ENCODE results near the gene AGBL4.
A peak's percentile ranks its signal among the peaks of the same experiment; 100 is the strongest.

Gene AGBL4

GRCh38 chr1:48939828-48940227, 1083.9 kb downstream of the AGBL4 start:
- DNase-seq = no peak

- DNase-seq = no peak
These were observed 1084.7 kb downstream of the AGBL4 start for GRCh38 chr1:48939042-48939441.

DNA sequence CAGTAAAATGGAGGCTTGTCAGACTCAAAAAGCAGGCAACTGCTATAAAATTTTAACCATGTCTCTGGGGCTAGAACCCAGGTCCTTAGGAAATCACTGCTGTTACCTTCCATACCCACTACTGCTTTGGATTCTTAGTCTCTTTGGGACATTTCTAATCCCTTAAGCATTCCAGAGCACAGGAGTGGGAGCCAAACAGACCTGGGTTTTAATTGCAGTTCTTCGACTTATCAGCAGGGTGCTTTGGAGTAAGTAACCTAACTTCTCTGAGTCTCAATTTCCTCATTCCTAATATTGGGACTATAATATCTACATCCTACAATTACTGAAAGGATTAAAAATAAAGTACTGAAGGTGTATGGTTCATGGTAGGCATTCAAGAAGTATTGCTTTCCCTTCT, 1086.0 kb downstream of the AGBL4 start:
- no peak for DNase-seq

DNA sequence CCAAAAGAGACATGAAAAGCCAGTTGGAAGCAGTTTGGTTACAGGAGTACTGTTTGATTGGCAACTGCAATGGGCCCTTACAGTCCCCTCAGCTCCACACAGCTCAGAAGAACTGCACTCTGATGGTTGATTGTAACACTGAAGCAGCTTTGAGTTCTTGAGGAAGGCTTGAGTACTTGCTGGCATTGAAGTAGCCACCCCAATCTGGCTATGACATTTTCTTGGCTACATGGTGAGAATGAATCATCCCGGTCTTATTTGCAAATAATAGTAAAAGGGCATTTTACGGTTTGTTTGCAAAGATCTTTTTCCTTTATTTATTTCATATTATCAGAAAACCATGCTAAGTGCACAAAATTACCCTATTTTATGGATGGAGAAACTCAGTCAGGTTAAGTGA, 1087.3 kb downstream of the AGBL4 start:
- DNase-seq = no peak

DNA sequence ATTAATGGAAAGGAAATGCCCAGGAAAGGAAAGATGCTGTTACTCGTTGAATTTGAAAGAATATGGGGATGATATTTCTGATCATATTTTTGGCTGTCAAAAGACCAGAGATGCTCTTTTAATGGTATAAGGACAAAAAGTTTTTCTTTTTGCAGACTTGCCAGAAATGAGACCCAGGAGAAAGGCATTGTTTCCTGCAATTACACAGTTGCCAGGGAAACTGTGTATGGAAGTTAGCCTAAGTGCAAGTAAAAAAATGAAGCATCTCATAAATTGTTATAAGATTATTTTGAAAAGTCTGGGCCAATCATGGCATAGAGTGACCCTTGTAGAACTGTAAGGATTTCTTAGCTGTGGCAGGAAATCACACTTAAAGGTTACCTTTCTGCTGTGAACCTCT, 1091.4 kb downstream of the AGBL4 start:
- no peak for DNase-seq

DNA sequence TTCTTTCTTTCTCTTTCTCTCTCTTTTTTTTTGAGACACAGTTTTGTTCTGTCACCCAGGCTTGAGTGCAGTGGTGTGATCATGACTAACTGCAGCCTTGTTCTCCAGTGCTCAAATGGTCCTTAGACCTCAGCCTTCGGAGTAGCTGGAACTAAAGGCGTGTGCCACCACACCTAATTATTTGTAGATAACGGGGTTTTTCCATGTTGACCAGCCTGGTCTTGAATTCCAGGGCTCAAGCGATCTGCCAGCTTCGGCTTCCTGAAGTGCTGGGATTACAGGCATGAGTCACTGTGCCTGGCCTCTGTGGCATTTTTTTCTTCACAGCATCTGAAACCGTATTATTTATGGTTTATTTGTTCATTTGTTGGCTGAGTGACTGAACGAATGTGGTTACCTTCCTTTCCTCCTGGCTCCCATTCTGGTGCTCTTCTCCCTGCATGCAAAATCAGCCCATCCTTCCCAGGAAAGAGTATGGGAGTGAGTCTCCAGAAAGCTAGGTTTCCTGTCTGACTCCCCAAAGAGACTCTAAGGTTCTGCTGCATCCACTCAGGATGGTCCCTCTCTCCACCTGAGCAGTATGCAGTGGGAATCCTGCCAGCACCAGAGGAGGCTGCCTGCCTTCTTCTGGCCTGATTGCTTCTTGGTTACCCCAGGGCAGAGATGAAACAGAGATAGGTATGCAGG, 1092.1 kb downstream of the AGBL4 start:
- no peak for DNase-seq

- DNase-seq = no peak
These were observed 1093.7 kb downstream of the AGBL4 start for GRCh38 chr1:48930011-48930410.

- no peak for DNase-seq
These were observed 1099.7 kb downstream of the AGBL4 start for GRCh38 chr1:48924099-48924498.

DNA sequence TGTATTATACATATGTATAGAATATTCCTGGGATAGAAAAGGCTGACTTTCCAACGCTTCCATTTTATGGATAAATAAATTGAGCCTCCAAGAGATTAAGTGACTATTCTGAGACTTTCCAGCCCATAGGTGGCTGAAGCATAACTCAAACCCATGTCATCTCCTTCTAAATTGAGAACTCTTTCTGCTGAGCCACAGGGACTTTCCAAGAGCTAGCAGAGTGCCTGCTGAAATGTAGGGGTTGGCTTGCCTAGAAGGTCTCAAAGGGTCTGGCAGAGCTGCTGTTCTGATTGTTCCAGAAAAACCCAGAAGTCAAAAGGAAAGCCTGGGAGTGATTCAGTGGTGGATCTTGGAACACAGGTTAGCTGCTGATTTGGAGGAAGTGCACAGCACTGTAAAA, 1100.6 kb downstream of the AGBL4 start:
- DNase-seq = no peak

DNA sequence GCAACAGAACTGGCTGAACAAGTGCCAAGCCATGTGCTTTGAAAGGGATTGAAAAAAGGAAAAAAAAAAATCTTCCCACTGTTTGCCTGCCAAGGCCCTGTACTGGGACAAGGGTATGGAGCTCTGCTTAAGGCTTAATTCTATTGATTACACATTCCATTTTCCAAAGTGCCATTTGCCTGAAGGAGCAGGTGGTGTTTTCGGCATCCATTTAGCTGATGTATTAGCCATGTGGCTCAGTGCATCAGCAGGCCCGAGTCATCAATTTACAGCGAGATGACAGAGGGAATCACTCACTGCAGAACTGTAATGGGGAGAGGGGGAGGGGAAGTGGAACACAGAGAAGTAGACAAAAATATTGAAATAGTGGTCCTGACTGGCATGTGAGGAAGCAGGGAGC, 1102.9 kb downstream of the AGBL4 start:
- DNase-seq = no peak

- no peak for DNase-seq
These were observed 1105.7 kb downstream of the AGBL4 start for GRCh38 chr1:48917901-48918603.

DNA sequence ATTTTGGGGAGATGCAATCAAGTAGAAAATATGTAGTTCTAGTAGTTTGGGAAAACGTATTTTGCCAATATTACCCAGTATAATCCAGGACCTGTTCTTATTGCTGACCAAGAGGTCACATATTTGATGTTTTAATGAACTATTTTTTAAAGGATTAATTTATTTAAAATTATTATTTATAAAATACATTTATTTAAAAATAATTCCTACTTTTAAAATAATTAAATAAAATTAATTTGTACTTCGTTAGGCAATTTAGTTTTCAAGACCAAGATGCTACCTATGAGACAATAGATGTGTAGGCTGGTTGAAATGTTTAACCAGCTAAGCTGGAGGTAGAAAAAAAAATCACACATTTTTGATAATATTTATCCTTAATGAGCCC, 1106.7 kb downstream of the AGBL4 start:
- DNase-seq = no peak

DNA sequence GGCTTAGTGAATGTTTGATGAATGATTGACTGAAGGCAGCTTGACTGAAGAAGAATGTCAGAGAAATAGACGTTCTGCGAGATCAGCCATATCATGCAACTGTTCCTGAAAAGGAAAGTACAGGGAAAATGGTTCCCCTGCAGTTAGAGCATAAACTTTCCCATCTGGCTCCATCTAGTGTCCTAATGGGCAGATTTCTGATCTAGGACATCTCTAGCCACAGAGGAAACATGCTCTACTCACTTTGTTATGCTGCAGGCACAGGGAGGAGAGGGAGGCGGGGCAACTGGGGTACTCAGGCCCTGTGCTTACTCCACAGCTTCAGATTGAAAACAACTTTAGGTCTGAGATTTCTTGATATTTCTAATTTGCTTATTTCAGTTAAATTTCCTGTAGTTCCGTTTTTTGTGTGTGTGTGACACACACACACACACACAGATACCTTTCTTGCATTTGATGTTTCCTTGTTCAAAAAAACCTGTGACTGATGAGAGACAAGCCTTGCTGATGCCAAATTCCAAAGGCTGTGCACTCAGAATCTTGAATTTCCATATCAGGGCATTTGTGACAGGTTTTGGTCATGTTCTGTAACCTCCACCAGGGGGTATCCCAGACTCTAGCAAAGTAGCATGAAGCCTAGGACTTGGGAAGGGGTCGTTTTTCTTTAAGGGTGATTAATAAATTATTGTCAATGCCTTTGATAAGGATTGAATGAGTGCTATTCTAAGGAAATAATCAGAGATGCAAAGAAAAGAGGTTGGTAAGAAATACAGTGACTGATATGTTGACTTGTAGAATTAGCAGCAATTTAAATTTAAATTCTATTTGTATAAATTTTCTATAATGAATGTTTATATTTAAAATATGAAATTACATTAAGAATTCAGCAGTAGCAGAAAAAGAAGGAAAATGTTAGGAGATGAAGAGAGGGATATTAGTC, 1107.4 kb downstream of the AGBL4 start:
- peak; percentile 27 to 42 for DNase-seq

GRCh38 chr1:48908606-48909005, 1115.1 kb downstream of the AGBL4 start:
- DNase-seq = no peak

DNA sequence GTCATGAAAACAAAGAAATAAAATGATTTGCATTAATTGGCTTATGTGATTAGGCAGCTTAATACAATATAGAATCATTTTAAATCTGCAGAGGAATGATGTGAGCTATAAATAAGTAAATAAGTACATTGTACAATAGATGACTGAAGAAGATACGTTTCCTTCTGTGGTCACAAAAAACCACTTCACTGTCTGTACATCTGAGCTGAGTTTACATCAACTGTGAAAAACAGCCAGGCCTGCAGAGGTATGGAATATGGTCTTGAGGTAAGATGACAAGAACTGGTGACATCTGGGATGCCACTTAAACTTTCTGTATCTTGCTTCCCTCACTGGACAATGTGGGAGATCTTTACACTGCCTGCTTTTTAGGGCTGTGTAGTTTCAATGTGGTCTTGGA, 1117.0 kb downstream of the AGBL4 start:
- DNase-seq = no peak

DNA sequence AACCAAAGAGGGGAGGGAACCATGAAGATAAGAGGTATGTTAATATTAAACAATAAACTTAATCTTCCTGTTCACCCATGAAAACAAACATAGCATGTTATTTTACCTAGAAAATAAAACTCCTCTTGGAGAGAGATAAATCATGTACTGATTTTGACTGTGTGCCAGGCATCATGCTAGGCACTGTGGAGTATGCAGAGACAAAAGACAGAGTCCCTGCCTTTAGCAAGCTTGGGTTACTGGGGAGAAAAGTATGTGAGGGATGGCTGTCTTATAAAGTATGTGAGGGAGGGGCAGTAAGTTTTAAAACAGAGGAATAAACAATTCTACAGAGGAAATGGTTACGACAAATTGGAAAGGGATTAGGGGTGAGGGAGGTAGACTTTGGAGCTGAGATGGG, 1117.6 kb downstream of the AGBL4 start:
- no peak for DNase-seq

DNA sequence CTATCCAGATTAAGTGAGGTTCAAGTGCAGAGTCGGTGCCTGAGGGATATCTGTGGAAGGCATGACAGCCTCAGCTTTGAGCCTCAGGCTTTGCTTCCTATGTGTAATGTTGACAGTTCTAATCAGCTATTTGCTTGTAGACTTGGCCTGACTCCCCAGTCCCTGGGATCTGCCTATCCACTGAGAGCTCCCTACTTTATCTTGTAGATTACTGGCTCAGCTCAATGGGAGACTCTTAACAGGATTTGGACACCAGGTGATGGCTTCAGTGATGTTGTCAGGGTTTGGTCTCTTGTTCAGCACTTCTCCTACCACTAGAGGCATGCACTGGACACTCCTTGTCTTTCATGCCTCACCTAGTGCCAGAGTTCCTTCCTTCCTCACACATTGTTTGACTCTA, 1120.5 kb downstream of the AGBL4 start:
- DNase-seq = no peak

DNA sequence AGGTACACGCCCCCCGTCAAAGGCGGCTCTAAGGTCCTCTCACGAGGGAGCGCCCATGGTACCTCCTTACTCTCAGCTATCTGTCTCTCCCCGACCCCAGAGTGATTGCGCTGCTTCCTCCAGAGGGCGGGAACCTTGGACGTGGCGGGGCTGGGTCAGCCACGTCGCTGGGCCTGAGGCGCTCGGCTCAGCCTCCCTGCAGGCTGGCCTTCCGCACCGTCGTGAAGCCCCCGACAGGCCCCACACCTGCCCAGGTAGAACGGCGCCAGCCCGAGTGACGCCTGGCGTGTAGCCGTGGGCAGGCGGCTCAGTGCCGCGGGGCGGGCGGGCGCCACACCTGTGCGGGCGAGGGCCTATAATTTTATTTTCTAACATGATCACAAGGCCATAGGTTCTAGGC, 1124.9 kb downstream of the AGBL4 start:
- DNase-seq = no peak

DNA sequence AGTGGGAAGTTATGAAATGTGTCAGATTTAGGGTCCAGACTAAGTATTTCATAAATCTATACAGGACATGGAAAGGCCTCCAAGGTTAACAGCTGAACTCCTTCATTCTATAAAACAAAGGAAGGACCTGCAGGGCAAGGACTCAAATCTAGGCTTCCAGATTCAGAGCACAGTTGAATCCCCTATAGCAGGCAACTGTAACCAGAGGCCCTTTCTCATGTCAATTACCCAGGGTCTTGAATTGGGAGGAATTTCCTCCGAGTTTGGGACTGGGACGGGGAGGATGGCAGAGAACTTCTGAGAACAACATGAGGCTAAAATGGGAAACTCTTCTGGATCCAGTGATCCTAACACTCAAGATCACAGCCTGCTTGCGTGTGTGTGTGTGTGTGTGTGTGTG, 1134.1 kb downstream of the AGBL4 start:
- DNase-seq = no peak

DNA sequence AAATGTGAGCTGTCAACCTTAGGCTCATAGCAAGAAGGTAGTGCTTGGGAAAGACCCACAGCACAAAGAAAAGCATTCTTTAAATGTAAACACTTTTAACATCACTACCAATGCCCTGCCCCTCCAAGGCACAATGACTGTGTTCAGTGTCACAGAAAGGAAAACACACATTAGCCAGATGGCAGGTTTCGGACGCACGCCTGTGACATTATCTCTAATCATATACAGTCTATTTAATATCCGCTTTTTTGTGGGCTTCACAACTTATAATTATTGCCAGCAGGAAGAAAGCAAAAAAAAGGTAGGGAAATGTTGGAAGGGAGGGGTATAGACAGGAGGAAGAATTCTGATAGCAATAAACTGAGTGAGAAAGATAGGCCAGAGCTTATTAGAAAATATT, 1134.7 kb downstream of the AGBL4 start:
- DNase-seq = peak; percentile 29 to 37

- DNase-seq = no peak
These were observed 1136.0 kb downstream of the AGBL4 start for GRCh38 chr1:48887796-48888195.

- no peak for DNase-seq
These were observed 1141.7 kb downstream of the AGBL4 start for GRCh38 chr1:48882020-48882419.

DNA sequence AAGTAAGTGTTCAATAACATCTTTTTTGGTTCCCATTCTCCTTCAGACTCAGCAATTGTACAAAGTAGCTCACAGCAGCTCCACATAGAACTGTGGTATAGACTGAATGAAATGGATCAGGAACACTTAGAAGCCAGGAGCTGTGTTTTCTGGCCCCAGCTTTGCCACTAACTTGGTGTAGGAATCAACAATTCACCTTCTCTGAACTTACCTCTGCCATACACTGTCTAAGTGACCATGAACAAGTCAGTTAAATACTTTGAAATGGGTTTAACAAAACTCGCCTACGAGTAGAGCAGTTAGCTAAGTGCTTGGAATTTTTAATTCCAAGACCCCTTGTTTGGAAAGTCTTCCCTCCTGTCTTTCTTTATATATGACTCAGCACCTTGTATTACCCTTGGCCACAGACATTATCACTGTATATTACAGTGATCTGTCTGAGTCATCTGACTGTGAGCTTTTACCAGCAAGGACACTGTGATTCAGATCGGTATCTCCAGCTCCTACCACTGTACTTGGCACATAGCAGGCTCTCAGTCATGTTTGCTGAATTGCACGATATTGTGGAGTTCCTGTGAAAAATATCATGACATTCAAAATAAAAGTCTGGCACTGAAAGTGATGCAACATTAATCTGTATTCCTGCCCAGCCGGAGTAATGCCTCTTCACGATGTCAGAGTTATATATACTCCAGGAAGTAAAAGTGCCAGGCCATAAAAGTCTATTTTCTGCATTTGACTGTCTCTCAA, 1145.4 kb downstream of the AGBL4 start:
- DNase-seq = no peak
